COLO668 (cell line): ENCODE measurements around the gene SLC28A1.
A peak's percentile ranks its signal among the peaks of the same experiment; 100 is the strongest.

Experiments used
- DNase-seq: peaks from one replicate; lab custom pipeline; 2025; ENCODE audit not compliant: unreplicated experiment; lab: John Stamatoyannopoulos, UW

Gene SLC28A1

GRCh38 chr15:84929795-84930603 lies 45.5 kb downstream of the SLC28A1 start:
- no peak for DNase-seq

- DNase-seq, result peak; percentile 15
Observed at GRCh38 chr15:84934942-84935729, 50.7 kb downstream of the SLC28A1 start.

GRCh38 chr15:84937144-84937543 lies 52.7 kb downstream of the SLC28A1 start:
- no peak for DNase-seq

- DNase-seq, result no peak
Observed at GRCh38 chr15:84938726-84939125, 54.3 kb downstream of the SLC28A1 start.

DNA sequence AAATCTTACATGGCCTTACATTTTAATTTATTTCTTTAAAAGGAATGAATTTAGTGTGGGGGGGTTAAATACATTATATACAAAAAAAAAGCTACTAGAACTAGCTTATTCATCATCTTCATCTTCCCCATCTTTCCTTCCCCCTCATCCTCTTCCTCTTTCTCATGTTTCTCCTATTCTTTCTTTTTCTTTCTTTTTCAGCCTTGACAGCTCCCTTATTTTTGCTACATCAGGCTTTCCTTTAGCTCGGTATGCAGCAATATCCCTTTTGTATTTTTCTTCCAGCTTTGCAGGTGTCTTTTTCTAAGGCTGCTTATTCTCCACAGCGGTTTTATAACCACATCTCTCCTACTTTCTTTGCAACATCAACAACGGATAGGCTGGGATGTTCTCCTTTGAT lies 55.9 kb downstream of the SLC28A1 start:
- no peak for DNase-seq

DNA sequence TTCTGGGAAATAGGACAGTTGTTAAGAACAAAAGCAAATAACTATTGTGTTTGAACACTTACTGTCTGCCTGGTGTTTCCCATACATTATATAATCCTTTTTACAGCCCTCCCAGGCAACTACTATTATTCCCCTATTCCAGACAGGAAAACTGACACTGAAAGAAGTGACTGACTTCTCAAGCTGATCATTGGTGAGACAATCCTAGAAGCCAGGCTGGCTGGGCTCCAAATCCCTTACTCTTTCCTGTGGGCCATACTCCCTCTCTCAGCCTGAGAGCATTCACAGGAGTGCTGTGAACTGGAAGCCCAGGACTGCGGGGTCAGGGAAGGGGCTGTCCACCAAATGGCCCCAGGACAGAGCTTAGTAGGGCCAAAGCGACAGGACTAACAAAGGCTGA lies 58.0 kb downstream of the SLC28A1 start:
- no peak for DNase-seq

DNA sequence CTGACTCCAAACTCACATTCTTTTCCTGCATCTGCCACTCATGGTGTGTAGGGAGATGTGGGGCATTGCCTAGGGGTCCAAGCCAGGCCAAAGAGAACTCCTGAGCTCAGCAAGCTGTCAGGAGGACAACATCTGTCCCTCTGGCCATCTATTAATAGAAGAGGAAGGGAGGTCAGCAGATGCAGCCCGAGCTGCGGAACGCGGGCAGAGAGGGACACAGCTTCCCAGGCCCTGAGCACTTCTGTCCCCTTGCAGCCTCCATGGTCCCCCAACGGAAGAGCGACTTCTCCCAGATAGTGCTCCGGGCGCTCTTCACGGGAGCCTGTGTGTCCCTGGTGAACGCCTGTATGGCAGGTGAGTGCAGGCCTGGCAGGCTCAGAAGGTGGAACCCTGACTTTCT lies 59.8 kb downstream of the SLC28A1 start:
- no peak for DNase-seq

- DNase-seq, result no peak
Observed at GRCh38 chr15:84944861-84945260, 60.4 kb downstream of the SLC28A1 start.

GRCh38 chr15:84946772-84947489 lies 62.5 kb downstream of the SLC28A1 start:
- no peak for DNase-seq

- DNase-seq, result no peak
Observed at GRCh38 chr15:84947947-84948830, 63.7 kb downstream of the SLC28A1 start.

DNA sequence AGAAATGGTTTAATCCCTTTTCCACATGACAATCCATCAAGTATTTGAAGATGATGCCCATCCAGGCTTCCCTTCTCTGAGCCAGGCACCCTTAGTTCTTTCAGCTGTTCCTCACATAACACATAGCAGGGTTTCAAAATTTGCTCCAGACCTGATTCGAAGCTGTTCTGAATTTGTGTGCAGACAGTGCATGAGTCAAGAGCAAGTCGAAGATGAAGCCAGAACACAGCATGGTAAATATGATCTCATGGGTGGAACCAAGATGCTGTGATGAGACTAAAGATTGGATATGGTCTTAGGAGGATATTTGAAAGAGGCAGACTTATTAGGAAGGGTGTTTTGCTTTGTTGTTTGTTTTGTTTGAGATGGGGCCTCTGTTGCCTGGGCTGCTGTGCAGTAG lies 64.6 kb downstream of the SLC28A1 start:
- DNase-seq, result no peak

- no peak for DNase-seq
Observed at GRCh38 chr15:84949845-84950569, 65.5 kb downstream of the SLC28A1 start.

DNA sequence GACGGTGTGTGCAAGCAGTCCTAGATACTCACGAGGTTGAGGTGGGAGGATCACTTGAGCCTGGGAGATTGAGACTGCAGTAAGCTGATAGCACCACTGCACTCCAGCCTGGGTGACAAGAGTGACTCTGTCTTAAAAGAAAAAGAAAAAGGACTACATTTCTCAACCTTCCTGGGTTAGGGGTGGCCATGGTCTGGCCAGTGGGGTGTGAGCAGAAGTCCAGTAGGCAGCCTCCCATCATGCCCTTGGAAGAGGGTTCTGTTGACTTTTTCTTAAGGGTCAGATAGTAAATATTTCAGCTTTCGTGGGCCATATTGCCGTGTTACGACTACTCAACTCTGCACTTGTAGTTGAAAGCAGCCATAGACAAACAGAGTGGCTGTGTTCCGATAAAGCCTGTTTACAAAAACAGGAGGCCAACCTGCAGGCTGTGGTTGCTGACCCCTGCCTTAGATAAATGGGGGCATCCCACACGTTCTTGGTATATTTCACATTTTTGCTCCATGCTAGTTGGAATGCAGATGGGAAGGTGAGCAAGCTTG lies 66.2 kb downstream of the SLC28A1 start:
- DNase-seq, result no peak

DNA sequence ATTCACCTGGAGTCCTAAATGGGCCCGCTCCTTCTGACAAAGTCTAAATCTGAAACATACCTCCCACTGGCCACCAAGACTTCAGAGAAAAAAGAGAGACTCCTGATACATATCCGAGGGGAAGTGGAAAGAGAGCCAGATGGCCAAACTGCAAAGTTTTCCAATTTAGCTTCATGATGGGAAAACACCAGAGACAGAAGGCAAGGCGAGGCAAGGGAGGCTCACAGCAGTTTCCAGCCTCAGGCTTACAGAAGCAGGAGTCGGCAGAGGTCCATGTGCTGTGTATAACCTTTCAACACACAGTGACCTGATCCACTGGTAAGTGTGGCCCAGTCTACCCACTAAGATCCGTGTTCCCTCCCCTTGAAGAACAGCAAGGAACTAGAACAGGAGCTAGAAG lies 67.3 kb downstream of the SLC28A1 start:
- no peak for DNase-seq

GRCh38 chr15:84953136-84953535 lies 68.7 kb downstream of the SLC28A1 start:
- no peak for DNase-seq

DNA sequence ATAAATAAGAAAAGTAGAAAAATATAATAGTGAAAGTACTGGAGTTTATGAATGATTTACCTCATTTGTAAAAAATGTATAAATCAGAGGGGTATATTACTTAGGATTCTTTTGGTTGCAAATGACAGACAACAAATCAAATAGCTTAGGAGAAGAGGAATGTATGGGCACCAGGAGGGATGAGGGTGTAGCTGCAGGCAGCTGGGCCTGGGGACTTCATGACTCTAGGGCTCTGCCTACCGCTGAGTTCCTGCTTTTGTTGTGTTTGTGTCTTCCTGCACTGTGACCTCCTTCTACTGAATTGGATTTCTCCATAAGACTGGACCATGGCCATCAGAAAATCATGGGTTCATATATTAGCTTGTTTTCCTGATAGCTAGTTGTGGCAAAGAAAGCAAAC lies 69.3 kb downstream of the SLC28A1 start:
- no peak for DNase-seq

DNA sequence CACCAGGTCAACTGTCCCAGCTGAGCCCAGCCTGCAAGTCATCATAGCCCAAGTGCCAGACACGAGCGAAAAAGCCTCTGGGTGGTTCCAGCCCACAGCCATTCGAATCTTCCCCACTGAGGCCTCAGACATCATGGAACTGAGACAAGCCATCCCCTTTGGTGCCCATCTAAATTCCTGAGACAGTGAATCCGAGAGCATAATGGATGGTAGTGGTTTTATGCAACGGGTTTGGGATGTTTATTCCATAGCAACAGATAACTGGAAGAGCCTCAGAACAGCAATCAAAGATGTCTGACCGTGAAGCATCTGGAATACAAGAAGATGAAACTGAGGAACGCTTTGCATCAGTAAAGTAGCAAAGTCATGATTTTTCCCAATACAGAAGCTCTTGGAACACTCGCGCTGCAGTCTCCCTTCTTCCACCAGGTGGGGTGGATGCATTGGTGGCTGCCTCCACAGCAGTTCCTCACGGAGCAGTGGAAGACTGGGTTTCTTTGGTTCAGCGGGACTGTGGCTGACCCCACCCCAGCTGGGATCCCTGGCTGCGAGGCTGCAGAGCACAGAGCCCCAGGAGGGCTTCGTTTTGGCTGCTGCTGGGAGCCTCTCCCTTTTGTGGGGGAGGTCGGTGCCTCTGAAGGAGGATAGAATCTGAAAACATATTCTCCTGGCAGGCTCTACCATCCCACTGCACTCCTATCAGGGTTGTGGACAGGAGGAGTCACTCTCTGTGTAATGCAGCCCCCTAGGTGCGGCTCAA lies 70.8 kb downstream of the SLC28A1 start:
- peak; percentile 47 for DNase-seq

- DNase-seq, result no peak
Observed at GRCh38 chr15:84956199-84956598, 71.7 kb downstream of the SLC28A1 start.
